WTC11 (cell line): ENCODE results near the gene ZNHIT2. TPM values are rescaled to one million over a fixed set of nuclear protein-coding genes. Genes with fewer than 3 reads are reported as not detected.
A peak's percentile ranks its signal among the peaks of the same experiment; 100 is the strongest.

Experiments used
- ATAC-seq: fragments of 200-7000 bp; cut with Tn5 transposase; 2 replicates; pipeline ENCODE4 v1.10.0; 2021; ENCODE audit warnings: mild to moderate bottlenecking, moderate library complexity
- CTCF ChIA-PET: fragments of 300-600 bp; sonication (Branson Sonifier 250); formaldehyde crosslinking; loops from one replicate; lab custom pipeline; 2021; ENCODE audit warnings: antibody characterized with exemption; lab: Charles Lee
- POLR2A ChIA-PET: fragments of 350-600 bp; sonication (Branson Sonifier 250); formaldehyde crosslinking; loops from one replicate; lab custom pipeline; 2021; ENCODE audit warnings: antibody characterized with exemption; lab: Charles Lee
- DNase-seq: peaks from one replicate; pipeline ENCODE4 v3.0.0; 2021; ENCODE audit warnings: low spot score
- H3K27ac Mint-ChIP-seq: 2 replicates; pipeline ENCODE4 v1.8.0; 2021; ENCODE audit warnings: mixed read lengths
- H3K27me3 Mint-ChIP-seq: 2 replicates; pipeline ENCODE4 v1.8.0; 2021; ENCODE audit warnings: low read depth, mild to moderate bottlenecking, moderate library complexity, mixed read lengths
- H3K36me3 Mint-ChIP-seq: 2 replicates; pipeline ENCODE4 v1.8.0; 2021; ENCODE audit warnings: mixed read lengths
- H3K4me1 Mint-ChIP-seq: 2 replicates; pipeline ENCODE4 v1.8.0; 2022; ENCODE audit warnings: mixed read lengths
- H3K4me3 Mint-ChIP-seq: 2 replicates; pipeline ENCODE4 v1.8.0; 2021; ENCODE audit warnings: mild to moderate bottlenecking, moderate library complexity, mixed read lengths
- H3K9me3 Mint-ChIP-seq: 2 replicates; pipeline ENCODE4 v1.8.0; 2021; ENCODE audit warnings: mixed read lengths
- ARID4B ChIP-seq: sonication (generic); formaldehyde crosslinking; IDR thresholded peaks from 2 replicates; pipeline ENCODE4 v1.8.0; 2023; ENCODE audit warnings: missing genetic modification reagents, mild to moderate bottlenecking, borderline replicate concordance
- ATF6 ChIP-seq: sonication (generic); formaldehyde crosslinking; IDR thresholded peaks from 2 replicates; pipeline ENCODE4 v1.8.1; 2023; ENCODE audit warnings: mild to moderate bottlenecking, missing genetic modification reagents
- ELF4 ChIP-seq: sonication (generic); formaldehyde crosslinking; IDR thresholded peaks from 2 replicates; pipeline ENCODE4 v1.8.1; 2022; ENCODE audit warnings: low read depth, mild to moderate bottlenecking, moderate library complexity, missing genetic modification reagents
- JAZF1 ChIP-seq: fragments of 250-450 bp; sonication (Bioruptor Pico); IDR thresholded peaks from 2 replicates; pipeline ENCODE4 v1.9.0; 2021; ENCODE audit warnings: moderate library complexity, mild to moderate bottlenecking, inconsistent platforms
- MXD4 ChIP-seq: fragments of 250-450 bp; sonication (Bioruptor Pico); IDR thresholded peaks from 2 replicates; pipeline ENCODE4 v1.8.0; 2021; ENCODE audit warnings: mild to moderate bottlenecking, moderate library complexity, borderline replicate concordance
- PREB ChIP-seq: sonication (generic); formaldehyde crosslinking; IDR thresholded peaks from 2 replicates; pipeline ENCODE4 v1.8.1; 2022; ENCODE audit warnings: mild to moderate bottlenecking, missing genetic modification reagents, moderate library complexity, borderline replicate concordance
- RELA ChIP-seq: sonication (generic); formaldehyde crosslinking; IDR thresholded peaks from 2 replicates; pipeline ENCODE4 v1.8.1; 2022; ENCODE audit warnings: missing genetic modification reagents, mild to moderate bottlenecking, borderline replicate concordance
- STAT6 ChIP-seq: sonication (generic); formaldehyde crosslinking; conservative IDR thresholded peaks from 2 replicates; pipeline ENCODE4 v1.8.1; 2023; ENCODE audit warnings: mild to moderate bottlenecking, low read depth, missing genetic modification reagents, moderate library complexity
- TCF7 ChIP-seq: sonication (generic); formaldehyde crosslinking; IDR thresholded peaks from 2 replicates; pipeline ENCODE4 v1.8.0; 2022; ENCODE audit warnings: mild to moderate bottlenecking, low read depth, missing genetic modification reagents, moderate library complexity
- USF2 ChIP-seq: sonication (generic); formaldehyde crosslinking; IDR thresholded peaks from 2 replicates; pipeline ENCODE4 v1.8.1; 2023; ENCODE audit warnings: mild to moderate bottlenecking, missing genetic modification reagents, moderate library complexity
- ZBTB43 ChIP-seq: sonication (generic); formaldehyde crosslinking; IDR thresholded peaks from 2 replicates; pipeline ENCODE4 v1.8.1; 2023; ENCODE audit warnings: mild to moderate bottlenecking, missing genetic modification reagents
- ZNF219 ChIP-seq: sonication (generic); formaldehyde crosslinking; IDR thresholded peaks from 2 replicates; pipeline ENCODE4 v1.8.0; 2023; ENCODE audit warnings: missing genetic modification reagents, mild to moderate bottlenecking, borderline replicate concordance
- total RNA-seq: library from RNA; stranded (reverse); gene quantifications from 3 replicates; pipeline ENCODE4 v1.2.3, GENCODE V29; 2021
- TF ChIP-seq, protein P1 (sequence below): sonication (generic); formaldehyde crosslinking; IDR thresholded peaks from 2 replicates; pipeline ENCODE4 v1.8.1; 2023; ENCODE audit warnings: mild to moderate bottlenecking, moderate library complexity, missing genetic modification reagents

Gene ZNHIT2
- total RNA-seq, 1 experiment from 2014 or later = 16.7 TPM

DNA sequence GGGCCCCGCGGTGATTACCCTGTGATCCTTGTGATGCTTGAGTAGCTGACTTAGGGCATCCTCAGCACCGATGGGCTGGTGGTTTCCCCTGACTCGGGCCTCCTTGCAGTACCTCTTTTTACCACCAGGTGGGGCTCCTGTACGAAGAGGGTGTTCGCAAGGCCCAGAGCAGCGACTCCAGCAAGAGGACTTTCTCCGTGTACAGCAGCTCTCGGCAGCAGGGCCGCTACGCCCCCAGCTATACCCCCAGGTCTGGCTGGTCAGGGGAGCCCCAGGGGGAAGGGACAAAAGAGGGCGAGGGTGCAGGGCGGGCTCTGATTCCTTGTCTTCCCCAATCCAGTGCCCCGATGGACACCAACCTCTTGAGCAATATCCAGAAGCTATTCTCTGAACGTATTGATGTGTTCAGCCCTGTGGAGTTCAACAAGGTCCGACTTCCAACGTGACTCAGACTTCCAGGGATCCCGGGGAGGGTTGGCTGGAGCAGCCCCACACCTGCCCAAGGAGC is 7.1 kb downstream of the ZNHIT2 start (continued):
- TF ChIP-seq RELA (CRISPR knock-in tag) = no peak
- TF ChIP-seq USF2 (CRISPR knock-in tag) = no peak
- TF ChIP-seq, protein P1, sequence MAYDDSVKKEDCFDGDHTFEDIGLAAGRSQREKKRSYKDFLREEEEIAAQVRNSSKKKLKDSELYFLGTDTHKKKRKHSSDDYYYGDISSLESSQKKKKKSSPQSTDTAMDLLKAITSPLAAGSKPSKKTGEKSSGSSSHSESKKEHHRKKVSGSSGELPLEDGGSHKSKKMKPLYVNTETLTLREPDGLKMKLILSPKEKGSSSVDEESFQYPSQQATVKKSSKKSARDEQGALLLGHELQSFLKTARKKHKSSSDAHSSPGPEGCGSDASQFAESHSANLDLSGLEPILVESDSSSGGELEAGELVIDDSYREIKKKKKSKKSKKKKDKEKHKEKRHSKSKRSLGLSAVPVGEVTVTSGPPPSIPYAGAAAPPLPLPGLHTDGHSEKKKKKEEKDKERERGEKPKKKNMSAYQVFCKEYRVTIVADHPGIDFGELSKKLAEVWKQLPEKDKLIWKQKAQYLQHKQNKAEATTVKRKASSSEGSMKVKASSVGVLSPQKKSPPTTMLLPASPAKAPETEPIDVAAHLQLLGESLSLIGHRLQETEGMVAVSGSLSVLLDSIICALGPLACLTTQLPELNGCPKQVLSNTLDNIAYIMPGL (CRISPR knock-in tag) = no peak
- TF ChIP-seq MXD4 (CRISPR knock-in tag) = no peak
- no peak for TF ChIP-seq ELF4
- no peak for TF ChIP-seq ZBTB43
- TF ChIP-seq ARID4B = 0 out of 2 replicates have a peak, but pooled peaks have one; percentile 29
- TF ChIP-seq TCF7 (CRISPR knock-in tag) = no peak

DNA sequence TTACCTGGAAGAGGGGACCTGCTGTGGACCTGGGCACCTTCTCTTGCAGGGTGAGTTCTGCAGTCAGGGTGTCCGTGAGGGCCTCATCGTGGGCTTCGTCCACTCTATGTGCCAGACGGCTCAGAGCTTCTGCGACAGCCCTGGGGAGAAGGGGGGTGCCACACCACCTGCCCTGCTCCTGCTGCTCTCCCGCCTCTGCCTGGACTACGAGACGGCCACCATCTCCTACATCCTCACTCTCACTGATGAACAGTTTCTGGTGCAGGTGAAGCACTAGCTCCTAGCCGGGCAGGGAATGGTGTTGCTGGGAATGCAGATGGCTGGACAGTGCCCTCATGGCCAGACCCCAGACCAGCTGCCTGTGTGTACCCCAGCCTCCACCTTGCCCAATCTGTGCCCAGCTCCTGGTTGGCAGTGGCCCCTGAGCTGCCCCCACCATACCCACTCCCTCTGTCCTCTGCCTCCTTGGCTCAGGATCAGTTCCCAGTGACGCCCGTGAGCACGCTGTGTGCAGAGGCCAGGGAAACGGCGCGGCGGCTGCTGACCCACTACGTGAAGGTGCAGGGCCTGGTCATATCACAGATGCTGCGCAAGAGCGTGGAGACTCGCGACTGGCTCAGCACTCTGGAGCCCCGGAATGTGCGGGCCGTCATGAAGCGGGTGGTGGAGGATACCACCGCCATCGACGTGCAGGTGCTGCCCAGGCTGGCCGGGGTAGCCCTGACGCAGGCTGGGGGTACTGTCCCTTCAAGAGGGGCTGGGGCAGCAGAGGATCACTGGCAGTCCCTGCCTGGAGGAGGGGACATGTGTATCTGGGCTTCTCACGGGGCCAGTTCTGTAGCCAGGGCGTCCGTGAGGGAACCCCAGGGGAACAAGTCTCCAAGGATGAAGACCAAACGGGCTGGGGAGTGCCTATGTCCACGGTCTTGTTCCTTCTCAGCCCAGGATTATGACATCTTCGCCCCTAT is 8.0 kb downstream of the ZNHIT2 start:
- Mint-ChIP-seq H3K36me3 (peaks cover 3% of the 10 kb centered on the region; the same call in 1 of the 2 replicates), H3K4me1 (peaks cover 17% of the 10 kb centered on the region), H3K9me3 (no peaks in the 10 kb centered on the region), H3K4me3 (no peak overlapping the region), H3K27me3 (no peaks in the 10 kb centered on the region), H3K27ac (no peak overlapping the region)
- ChIA-PET CTCF (interaction anchor here (0.5 to 4.8 kb wide), 38 partner anchors 11 to 701 kb away, joined by 3 to 104 read pairs (median 6); partner anchors contain the start of genes ARL2, BATF2, CAPN1 and CDCA5), POLR2A (interaction anchor here (0.5 to 2.1 kb wide), 3 partner anchors 13 to 88 kb away, joined by 3 to 9 read pairs (median 6); partner anchors contain the start of genes FAU, MRPL49 and VPS51)
- no peak for DNase-seq
- no peak for ATAC-seq
- no peak for TF ChIP-seq STAT6 (CRISPR knock-in tag)
- no peak for TF ChIP-seq ATF6 (CRISPR knock-in tag)
- no peak for TF ChIP-seq ZNF219
- no peak for TF ChIP-seq JAZF1 (CRISPR knock-in tag)
- no peak for TF ChIP-seq PREB (CRISPR knock-in tag)
